GM12874 (cell line): ENCODE data around the gene HDAC4.

Experiments used
- TF ChIP-seq, protein P1 (sequence below): IDR thresholded peaks from 2 replicates; pipeline ENCODE4 v1.5.1; 2011; ENCODE audit warnings: low read depth, mild to moderate bottlenecking, control low read depth, low read length, moderate library complexity; ENCODE audit not compliant: insufficient read depth

Gene HDAC4

DNA sequence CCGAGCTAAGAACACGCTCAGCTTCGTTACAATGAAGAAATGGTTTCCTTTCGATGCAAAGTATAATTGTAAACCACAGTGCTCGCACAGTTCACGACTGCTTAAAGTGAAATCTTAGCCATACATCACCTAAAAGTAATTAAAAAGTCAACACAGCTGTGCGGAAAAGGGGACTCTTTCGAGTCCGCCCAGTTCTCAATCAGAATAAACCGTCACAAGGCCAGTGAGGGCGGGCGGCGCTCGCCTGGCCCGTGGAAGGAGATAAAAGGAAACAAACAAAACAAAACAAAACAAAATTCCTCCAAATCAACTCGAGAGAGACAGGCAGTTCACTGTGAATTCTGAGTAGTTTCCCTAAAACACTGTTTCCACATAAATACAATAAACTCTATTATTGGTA, 352.1 kb downstream of the HDAC4 start:
- TF ChIP-seq, protein P1, sequence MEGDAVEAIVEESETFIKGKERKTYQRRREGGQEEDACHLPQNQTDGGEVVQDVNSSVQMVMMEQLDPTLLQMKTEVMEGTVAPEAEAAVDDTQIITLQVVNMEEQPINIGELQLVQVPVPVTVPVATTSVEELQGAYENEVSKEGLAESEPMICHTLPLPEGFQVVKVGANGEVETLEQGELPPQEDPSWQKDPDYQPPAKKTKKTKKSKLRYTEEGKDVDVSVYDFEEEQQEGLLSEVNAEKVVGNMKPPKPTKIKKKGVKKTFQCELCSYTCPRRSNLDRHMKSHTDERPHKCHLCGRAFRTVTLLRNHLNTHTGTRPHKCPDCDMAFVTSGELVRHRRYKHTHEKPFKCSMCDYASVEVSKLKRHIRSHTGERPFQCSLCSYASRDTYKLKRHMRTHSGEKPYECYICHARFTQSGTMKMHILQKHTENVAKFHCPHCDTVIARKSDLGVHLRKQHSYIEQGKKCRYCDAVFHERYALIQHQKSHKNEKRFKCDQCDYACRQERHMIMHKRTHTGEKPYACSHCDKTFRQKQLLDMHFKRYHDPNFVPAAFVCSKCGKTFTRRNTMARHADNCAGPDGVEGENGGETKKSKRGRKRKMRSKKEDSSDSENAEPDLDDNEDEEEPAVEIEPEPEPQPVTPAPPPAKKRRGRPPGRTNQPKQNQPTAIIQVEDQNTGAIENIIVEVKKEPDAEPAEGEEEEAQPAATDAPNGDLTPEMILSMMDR = no peak

- TF ChIP-seq, protein P1 = no peak
Measured at GRCh38 chr2:239047861-239048260, 353.0 kb downstream of the HDAC4 start.

- TF ChIP-seq, protein P1 = no peak
Measured at GRCh38 chr2:239047420-239047819, 353.4 kb downstream of the HDAC4 start.

DNA sequence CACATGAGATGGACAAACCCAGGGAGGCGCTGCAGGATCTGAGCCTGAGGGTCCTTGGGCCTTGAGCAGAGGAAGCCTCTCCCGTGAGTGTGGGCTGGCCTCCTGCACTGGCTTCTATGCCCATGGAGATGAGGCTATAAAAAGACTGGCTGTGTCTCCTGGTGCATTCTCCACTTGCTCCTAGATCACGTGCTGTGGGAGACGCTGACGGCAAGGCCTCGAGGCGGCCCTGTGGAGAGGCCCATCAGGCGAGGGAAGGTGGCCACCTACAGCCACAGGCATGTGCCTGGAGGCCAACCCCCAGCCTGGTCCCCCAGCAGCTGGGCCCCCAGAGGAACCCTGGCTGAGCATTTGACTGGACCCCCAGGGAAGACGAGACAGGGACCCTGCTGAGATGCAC, 354.0 kb downstream of the HDAC4 start:
- TF ChIP-seq, protein P1 = no peak

DNA sequence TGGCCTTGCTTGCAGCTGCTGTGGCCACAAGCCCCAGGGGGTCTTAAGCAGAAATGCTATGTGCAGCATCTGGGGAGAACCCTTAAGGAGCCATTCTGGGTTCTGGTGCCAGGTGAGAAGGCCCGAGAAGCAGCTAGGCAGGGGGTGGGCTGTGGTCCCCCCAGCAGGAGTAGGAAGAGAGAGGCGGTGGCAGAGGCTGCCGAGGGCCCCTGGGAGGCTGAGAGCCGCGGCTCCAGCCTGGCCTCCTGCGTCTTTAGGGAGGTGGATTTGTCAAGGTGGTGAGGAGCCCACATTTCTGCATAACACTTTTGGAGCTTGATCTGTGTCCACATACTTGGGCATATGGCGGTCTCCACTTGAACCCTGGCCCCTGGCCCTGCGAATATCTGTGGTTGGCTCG, 356.5 kb downstream of the HDAC4 start:
- TF ChIP-seq, protein P1 = no peak

- TF ChIP-seq, protein P1 = no peak
Measured at GRCh38 chr2:239043326-239043725, 357.5 kb downstream of the HDAC4 start.

GRCh38 chr2:239042551-239043320, 358.1 kb downstream of the HDAC4 start:
- TF ChIP-seq, protein P1 = no peak
